ENCODE data around the gene PCED1A.
A peak's percentile ranks its signal among the peaks of the same experiment; 100 is the strongest.

The PCED1A gene, protein sequence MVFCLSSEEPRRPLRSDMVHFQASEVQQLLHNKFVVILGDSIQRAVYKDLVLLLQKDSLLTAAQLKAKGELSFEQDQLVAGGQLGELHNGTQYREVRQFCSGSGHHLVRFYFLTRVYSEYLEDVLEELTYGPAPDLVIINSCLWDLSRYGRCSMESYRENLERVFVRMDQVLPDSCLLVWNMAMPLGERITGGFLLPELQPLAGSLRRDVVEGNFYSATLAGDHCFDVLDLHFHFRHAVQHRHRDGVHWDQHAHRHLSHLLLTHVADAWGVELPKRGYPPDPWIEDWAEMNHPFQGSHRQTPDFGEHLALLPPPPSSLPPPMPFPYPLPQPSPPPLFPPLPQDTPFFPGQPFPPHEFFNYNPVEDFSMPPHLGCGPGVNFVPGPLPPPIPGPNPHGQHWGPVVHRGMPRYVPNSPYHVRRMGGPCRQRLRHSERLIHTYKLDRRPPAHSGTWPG

GRCh38 chr20:2840138-2840966 is at the start of gene PCED1A, which contains the start of gene VPS16:
TSS of gene PCED1A (minus strand) at chr20:2840655. CDS start at chr20:2839912, 743 bp downstream.
TSS of gene VPS16 (plus strand) at chr20:2840745. CDS start at chr20:2840775, 30 bp downstream.
- peak; percentile 74 for DNase-seq

DNA sequence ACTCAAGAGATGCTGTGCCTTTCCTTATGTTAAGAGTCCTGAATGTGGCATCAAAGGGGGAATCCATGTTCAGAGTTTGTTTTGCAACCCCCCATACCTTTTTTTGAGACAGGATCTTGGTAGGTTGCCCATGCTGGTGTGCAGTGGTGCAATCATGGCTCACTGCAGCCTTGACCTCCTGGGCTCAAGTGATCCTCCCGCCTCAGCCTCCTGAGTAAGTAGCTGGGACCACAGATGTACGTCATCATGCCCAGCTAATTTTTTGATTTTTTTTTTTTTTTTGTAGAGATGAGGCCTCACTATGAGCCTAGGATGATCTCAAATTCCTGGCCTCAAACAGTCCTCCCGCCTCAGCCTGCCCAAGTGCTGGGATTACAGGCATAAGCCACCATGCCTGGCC is 49.3 kb upstream of the PCED1A start:
- no peak for DNase-seq

DNA sequence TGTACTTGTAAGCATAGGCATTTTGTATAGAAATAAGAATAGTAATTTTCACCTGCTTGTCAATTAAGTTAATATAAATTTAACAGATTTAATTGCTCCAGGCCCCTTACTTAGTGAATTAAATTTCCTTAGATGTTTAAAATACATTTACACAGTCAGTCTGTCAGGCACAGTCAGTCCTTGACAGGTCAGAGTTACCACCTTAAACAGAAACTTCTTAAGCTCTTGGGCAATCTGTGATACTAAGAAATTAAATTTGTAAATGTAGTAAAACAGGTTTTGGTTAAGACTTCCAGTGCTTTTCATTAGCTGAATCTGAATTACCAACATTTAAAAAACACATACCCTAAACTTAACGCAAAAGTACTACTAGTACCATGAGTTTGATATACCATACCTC is 48.8 kb upstream of the PCED1A start:
- DNase-seq: no peak

DNA sequence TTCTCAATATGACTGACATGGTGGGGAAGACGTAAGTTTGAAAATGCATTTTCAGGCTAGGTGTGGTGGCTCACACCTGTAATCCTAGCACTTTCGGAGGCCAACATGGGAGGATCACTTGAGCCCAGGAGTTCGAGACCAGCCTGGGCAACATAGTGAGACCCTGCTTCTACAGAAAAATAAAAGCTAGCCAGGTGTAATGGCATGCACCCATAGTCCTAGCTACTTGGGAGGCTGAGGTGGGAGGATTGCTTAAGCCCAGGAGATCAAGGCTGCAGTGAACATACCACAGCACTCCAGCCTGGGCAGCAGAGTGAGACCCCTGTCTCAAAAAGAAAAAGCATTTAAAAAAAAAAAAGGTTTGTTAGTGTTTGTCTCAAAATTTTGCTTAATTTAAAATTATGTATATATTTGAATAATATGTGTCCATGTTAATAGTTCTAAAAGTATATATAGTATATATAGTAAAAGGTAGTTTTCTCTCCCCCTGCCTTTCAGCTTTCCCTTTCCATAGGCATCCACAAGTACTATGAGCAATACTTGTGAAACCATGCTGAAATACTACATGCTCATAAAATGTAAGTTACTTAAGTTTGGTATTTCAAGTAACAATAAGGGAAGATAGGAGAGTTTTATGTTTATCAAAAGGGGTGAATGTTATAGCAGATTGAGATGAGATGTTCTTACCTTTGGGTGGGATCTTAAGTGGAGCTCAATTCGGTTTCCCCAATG is 47.9 kb upstream of the PCED1A start:
- no peak for DNase-seq

DNA sequence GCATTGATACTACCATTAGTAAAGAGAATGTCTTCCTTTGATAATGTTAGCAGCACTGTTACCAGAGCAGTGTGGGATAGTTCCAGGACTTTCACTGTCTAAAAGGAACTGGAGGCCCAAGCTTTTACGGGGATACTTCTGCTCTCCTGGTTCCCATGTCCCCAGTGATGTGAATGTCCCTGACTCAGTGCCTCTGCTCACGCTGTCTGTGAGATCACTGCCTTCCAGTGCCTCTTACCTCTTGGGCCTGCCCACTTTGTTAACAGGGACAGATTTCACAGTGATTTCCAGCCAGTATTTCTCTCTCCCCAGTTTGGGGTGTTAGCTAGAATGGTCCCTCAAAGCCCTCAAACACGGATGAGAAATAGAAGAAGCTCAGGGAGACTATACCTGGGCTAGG is 47.3 kb upstream of the PCED1A start:
- no peak for DNase-seq

GRCh38 chr20:2883726-2884637 is 43.5 kb upstream of the PCED1A start:
- no peak for DNase-seq

- DNase-seq: no peak
These were observed 40.2 kb upstream of the PCED1A start for GRCh38 chr20:2880650-2881049.

DNA sequence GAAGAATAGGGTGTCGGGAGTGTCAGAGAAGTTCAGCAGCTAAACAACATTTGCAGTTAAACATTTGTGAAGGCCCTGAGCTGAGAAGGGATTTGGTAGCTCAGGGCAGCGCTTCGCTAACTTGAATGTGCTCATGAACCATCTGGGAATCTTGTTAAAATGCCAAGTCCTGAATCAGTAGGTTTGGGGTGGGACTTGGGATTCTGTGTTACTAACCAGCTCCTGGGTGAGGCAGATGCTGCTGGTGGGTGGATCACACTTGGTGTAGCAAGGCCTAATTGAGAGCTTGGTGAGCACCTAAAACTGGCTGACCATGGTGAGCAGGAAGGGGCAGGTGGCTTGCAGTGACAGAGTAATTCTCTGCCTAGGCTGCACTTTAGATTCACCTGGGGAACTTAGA is 38.7 kb upstream of the PCED1A start:
- peak; percentile 91 for DNase-seq

DNA sequence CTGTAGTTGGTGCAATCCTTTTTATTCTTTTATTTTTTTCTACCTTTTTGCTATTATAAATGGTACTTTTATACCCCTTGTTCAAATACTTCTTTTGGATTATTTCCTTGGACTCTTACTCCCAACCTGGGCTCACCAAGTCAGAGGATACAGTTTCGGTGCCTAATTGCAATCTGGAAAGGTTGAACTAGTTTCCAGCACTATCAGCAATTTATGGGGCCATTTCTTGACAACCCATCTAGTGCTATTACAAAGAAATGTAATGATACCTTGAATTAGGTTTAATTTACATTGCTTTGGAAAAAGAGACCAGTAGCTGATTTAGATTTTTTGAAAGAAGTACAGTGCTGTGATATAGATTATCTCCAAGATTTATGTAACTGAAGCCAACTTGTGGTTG is 38.1 kb upstream of the PCED1A start:
- no peak for DNase-seq

GRCh38 chr20:2875690-2876203 is 35.3 kb upstream of the PCED1A start:
- DNase-seq: no peak

GRCh38 chr20:2874456-2874855 is 34.0 kb upstream of the PCED1A start:
- no peak for DNase-seq

- peak; percentile 56 for DNase-seq
These were observed 33.2 kb upstream of the PCED1A start for GRCh38 chr20:2873747-2874041.

- peak; percentile 84 for DNase-seq
These were observed 32.7 kb upstream of the PCED1A start, which contains the start of gene PTPRA for GRCh38 chr20:2873010-2873746. TSS of gene PTPRA (plus strand) at chr20:2873481. CDS start at chr20:2964278, 90,797 bp downstream.

DNA sequence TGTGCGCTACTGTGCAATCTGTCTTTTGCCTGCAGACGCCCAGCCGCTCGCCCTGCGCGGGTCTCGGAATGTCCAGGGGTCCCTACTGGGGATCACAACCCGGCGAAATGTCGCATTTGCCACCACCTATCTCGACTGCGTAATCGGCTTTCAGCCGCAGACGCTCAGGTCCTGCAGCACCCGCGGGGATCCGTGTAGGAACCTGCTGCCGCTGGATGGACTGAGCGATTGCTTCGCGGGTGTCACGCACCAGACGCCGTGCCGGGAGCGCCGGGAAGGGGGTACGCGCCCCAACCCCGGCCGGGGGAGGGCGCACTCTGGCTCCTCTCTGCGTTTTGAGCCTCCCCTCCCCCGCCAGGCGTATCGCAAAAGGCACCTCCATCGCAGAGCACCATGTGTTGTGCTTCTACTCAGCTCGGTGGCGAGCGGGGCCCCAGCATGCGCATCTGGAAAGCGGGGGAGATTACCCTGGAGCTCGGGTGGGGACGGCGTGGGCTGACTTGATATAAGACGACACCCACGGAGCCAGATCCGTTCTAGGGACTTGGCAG is 32.1 kb upstream of the PCED1A start:
- DNase-seq: peak; percentile 55

- DNase-seq: no peak
These were observed 31.4 kb upstream of the PCED1A start for GRCh38 chr20:2871661-2872458.

GRCh38 chr20:2871111-2871465 is 30.6 kb upstream of the PCED1A start:
- DNase-seq: no peak

- DNase-seq: no peak
These were observed 28.9 kb upstream of the PCED1A start for GRCh38 chr20:2869381-2869780.

GRCh38 chr20:2867081-2867864 is 26.8 kb upstream of the PCED1A start:
- no peak for DNase-seq

DNA sequence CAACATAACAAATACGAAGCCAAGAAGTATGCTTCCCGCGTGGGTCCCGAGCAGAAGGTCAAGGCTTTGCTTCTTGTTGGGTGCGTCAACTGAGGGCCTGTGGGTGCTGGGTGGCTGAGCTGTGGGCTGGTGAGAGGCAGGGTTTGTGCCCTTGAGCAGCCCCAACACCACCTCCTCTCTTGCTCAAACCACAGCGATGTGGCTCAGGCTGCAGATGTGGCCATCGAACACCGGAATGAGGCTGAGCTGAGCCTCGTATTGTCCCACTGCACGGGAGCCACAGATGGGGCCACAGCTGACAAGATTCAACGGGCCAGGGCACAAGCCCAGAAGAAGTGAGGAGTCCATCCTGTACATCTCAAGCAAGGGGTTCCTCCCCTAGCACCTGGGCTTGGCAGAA is 25.8 kb upstream of the PCED1A start:
- DNase-seq: no peak

All from NCI-H1694 treated with DMSO at 0.1 percent for 48 hours (cell line).